ENCODE measurements around the gene CDK8. TPM values are rescaled to one million over a fixed set of nuclear protein-coding genes. Genes with fewer than 3 reads are reported as not detected.

The CDK8 gene
- total RNA-seq, 4 donors from 2014 or later = 8.5 to 15.1 (median 11.2) TPM

DNA sequence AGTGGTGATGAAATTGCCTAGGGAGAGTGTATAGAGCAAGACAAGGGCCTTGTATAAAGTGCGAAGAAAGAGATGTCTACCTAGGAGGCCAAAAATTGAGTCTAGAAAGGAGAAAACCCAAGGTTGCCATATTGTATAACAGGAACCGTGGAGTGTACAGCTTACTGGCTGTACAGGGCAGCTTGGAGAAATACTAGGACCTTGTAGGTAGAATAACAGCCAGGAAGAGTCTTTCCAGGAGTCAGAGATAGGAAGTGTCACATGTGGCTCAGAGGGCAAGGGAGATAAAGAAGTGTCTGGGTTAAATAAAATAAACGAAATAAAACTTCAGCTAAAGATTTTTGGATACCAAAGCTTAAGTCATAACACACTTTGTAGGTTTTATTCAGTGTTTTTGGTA is 12.4 kb downstream of the CDK8 start:
- TF ChIP-seq, protein P1, sequence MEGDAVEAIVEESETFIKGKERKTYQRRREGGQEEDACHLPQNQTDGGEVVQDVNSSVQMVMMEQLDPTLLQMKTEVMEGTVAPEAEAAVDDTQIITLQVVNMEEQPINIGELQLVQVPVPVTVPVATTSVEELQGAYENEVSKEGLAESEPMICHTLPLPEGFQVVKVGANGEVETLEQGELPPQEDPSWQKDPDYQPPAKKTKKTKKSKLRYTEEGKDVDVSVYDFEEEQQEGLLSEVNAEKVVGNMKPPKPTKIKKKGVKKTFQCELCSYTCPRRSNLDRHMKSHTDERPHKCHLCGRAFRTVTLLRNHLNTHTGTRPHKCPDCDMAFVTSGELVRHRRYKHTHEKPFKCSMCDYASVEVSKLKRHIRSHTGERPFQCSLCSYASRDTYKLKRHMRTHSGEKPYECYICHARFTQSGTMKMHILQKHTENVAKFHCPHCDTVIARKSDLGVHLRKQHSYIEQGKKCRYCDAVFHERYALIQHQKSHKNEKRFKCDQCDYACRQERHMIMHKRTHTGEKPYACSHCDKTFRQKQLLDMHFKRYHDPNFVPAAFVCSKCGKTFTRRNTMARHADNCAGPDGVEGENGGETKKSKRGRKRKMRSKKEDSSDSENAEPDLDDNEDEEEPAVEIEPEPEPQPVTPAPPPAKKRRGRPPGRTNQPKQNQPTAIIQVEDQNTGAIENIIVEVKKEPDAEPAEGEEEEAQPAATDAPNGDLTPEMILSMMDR (IDR thresholded peaks at IDR 0.05; ENCODE audit: low read depth) = no peak

DNA sequence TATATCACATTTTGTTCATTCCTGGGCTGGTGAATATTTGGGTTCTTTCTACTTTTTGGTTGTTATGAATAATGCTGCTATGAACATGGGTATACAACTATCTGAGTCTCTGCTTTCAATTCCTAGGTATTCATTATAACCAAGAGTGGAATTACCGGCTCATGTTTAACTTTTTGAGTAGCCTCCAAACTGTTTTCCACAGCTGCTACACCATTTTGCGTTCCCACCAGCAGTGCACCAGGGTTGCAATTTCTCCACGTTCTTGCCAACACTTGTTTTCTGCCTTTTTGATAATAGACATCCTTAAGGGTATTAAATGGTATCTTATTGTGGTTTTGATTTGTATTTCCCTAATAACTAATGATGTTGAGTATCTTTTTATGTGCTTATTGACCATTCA is 16.8 kb downstream of the CDK8 start:
- TF ChIP-seq, protein P1 (IDR thresholded peaks at IDR 0.05; ENCODE audit: low read depth) = no peak

- TF ChIP-seq, protein P1 (IDR thresholded peaks at IDR 0.05; ENCODE audit: low read depth) = no peak
Measured at GRCh38 chr13:26272621-26273020, 18.7 kb downstream of the CDK8 start.

GRCh38 chr13:26280295-26280694 is 26.4 kb downstream of the CDK8 start:
- TF ChIP-seq, protein P1 (IDR thresholded peaks at IDR 0.05; ENCODE audit: low read depth) = no peak

- TF ChIP-seq, protein P1 (IDR thresholded peaks at IDR 0.05; ENCODE audit: low read depth) = no peak
Measured at GRCh38 chr13:26280822-26281221, 26.9 kb downstream of the CDK8 start.

DNA sequence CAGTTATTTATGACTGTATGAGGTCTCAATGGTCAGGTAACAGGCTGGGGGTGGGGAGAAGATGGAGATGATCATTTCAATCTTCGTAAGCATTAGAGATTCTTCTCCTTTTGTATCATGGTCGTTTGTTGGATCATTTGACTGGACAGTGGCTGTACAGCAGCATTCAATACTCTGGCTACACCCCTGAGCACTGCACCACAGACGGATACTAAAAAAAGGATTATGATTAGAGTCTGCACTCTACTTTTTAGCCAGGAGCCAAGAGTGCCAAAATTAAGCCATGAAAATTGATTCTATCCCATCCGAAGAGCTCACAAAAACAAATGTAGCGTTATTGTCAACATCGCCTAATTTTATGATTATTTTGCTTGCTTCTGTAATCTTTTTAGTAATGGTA is 41.9 kb downstream of the CDK8 start:
- TF ChIP-seq, protein P1 (IDR thresholded peaks at IDR 0.05; ENCODE audit: low read depth) = no peak

- TF ChIP-seq, protein P1 (IDR thresholded peaks at IDR 0.05; ENCODE audit: low read depth) = no peak
Measured at GRCh38 chr13:26299168-26299750, 45.3 kb downstream of the CDK8 start.

Data from subcutaneous adipose tissue (tissue), 4 donors.